HUES64 (cell line): ENCODE measurements around the gene SHANK3.
"Not testable (repeated sequence)": the region's sequence is repeated elsewhere in the genome, so short reads cannot be mapped to it uniquely, and the experiment has no call there.

Experiments used
- H3K27ac ChIP-seq: 2 replicates; pipeline ENCODE4 v1.7.0; 2013; ENCODE audit warnings: low read depth, low read length, inconsistent platforms
- H3K27me3 ChIP-seq: 2 replicates; pipeline ENCODE4 v1.6.1; 2013; ENCODE audit warnings: mild to moderate bottlenecking, low read length; ENCODE audit not compliant: insufficient read depth
- H3K36me3 ChIP-seq: 2 replicates; pipeline ENCODE4 v1.6.1; 2013; ENCODE audit warnings: mild to moderate bottlenecking, low read length; ENCODE audit not compliant: insufficient read depth
- H3K4me1 ChIP-seq: 2 replicates; pipeline ENCODE4 v1.6.1; 2013; ENCODE audit warnings: mild to moderate bottlenecking, low read length, moderate library complexity; ENCODE audit not compliant: insufficient read depth
- H3K4me3 ChIP-seq: 2 replicates; pipeline ENCODE4 v1.5.1; 2013; ENCODE audit warnings: mild to moderate bottlenecking, low read length, moderate library complexity
- H3K9ac ChIP-seq: 2 replicates; pipeline ENCODE4 v1.6.1; 2013; ENCODE audit warnings: mild to moderate bottlenecking, low read depth, low read length
- H3K9me3 ChIP-seq: 2 replicates; pipeline ENCODE4 v1.6.1; 2013; ENCODE audit warnings: low read depth, low read length; ENCODE audit not compliant: insufficient read depth
- WGBS: fragments of 150-250, 120-280 bp; methylation state at CpG from one replicate; pipeline ENCODE4 v1.1.7; 2013; ENCODE audit warnings: missing lambda C conversion rate; 5-methylcytosine and 5-hydroxymethylcytosine counted together

Gene SHANK3

GRCh38 chr22:50656122-50657070, 16.2 kb upstream of the SHANK3 start:
- Histone ChIP-seq H3K4me3 (no peak overlapping the region), H3K27ac (no peak overlapping the region), H3K27me3 (peaks cover 3% of the 10 kb centered on the region; the same call in 1 of the 2 replicates), H3K4me1 (no peaks in the 10 kb centered on the region), H3K9ac (no peak overlapping the region), H3K9me3 (peaks cover under 1% of the 10 kb centered on the region; the same call in 1 of the 2 replicates), H3K36me3 (no peaks in the 10 kb centered on the region)
- 75% methylated on average over 23 of the region's 23 CpGs for WGBS

- Histone ChIP-seq H3K27ac (no peak overlapping the region), H3K4me1 (no peaks in the 10 kb centered on the region), H3K4me3 (no peak overlapping the region), H3K36me3 (no peaks in the 10 kb centered on the region), H3K9me3 (no peaks in the 10 kb centered on the region), H3K9ac (no peak overlapping the region), H3K27me3 (peaks cover 3% of the 10 kb centered on the region; the same call in 1 of the 2 replicates)
- 90% methylated on average over 4 of the region's 4 CpGs for WGBS
Measured at GRCh38 chr22:50657925-50658324, 14.7 kb upstream of the SHANK3 start.

GRCh38 chr22:50659711-50660110, 12.9 kb upstream of the SHANK3 start:
- WGBS, result 94% methylated on average over 6 of the region's 7 CpGs
- not testable (repeated sequence) for H3K36me3 ChIP-seq, H3K27me3 ChIP-seq, H3K9ac ChIP-seq, H3K4me3 ChIP-seq, H3K4me1 ChIP-seq, H3K9me3 ChIP-seq, H3K27ac ChIP-seq

GRCh38 chr22:50660306-50660705, 12.3 kb upstream of the SHANK3 start:
- H3K9me3 ChIP-seq, result no peaks in the 10 kb centered on the region
- H3K27ac ChIP-seq, result no peak overlapping the region
- no peaks in the 10 kb centered on the region for H3K36me3 ChIP-seq
- H3K27me3 ChIP-seq, result peaks cover 3% of the 10 kb centered on the region; the same call in 1 of the 2 replicates
- no peak overlapping the region for H3K9ac ChIP-seq
- H3K4me3 ChIP-seq, result no peak overlapping the region
- no peaks in the 10 kb centered on the region for H3K4me1 ChIP-seq

- Histone ChIP-seq H3K27me3 (peaks cover 2% of the 10 kb centered on the region; the same call in 1 of the 2 replicates), H3K36me3 (no peaks in the 10 kb centered on the region)
- 92% methylated on average over 12 of the region's 12 CpGs for WGBS
Measured at GRCh38 chr22:50665212-50665611, 7.4 kb upstream of the SHANK3 start.

GRCh38 chr22:50665738-50666137, 6.9 kb upstream of the SHANK3 start:
- 87% methylated on average over 2 of the region's 2 CpGs for WGBS

More at GRCh38 chr22:50665212-50665611, 7.4 kb upstream of the SHANK3 start:
- Histone ChIP-seq H3K27ac (no peak overlapping the region), H3K4me3 (no peak overlapping the region), H3K4me1 (no peaks in the 10 kb centered on the region), H3K9ac (no peak overlapping the region), H3K9me3 (no peaks in the 10 kb centered on the region)

GRCh38 chr22:50670513-50670912, 2.1 kb upstream of the SHANK3 start:
- Histone ChIP-seq H3K27ac (no peak overlapping the region), H3K9me3 (no peaks in the 10 kb centered on the region), H3K4me1 (no peaks in the 10 kb centered on the region), H3K4me3 (no peak overlapping the region), H3K9ac (no peak overlapping the region), H3K27me3 (peaks cover 26% of the 10 kb centered on the region), H3K36me3 (no peaks in the 10 kb centered on the region)
- WGBS, result 79% methylated on average over 4 of the region's 4 CpGs

More at GRCh38 chr22:50665738-50666137, 6.9 kb upstream of the SHANK3 start:
- no peaks in the 10 kb centered on the region for H3K36me3 ChIP-seq
- no peaks in the 10 kb centered on the region for H3K9me3 ChIP-seq
- H3K4me3 ChIP-seq, result no peak overlapping the region
- H3K27me3 ChIP-seq, result peaks cover 2% of the 10 kb centered on the region; the same call in 1 of the 2 replicates
- no peak overlapping the region for H3K9ac ChIP-seq
- H3K4me1 ChIP-seq, result no peaks in the 10 kb centered on the region
- H3K27ac ChIP-seq, result no peak overlapping the region

GRCh38 chr22:50670914-50671538, 1.6 kb upstream of the SHANK3 start:
- no peak overlapping the region for H3K4me3 ChIP-seq
- H3K9ac ChIP-seq, result no peak overlapping the region
- whole genome bisulfite sequencing, result 73% methylated on average over 10 of the region's 10 CpGs
- H3K27me3 ChIP-seq, result peaks cover 32% of the 10 kb centered on the region
- H3K4me1 ChIP-seq, result no peaks in the 10 kb centered on the region
- no peak overlapping the region for H3K27ac ChIP-seq
- H3K9me3 ChIP-seq, result no peaks in the 10 kb centered on the region
- no peaks in the 10 kb centered on the region for H3K36me3 ChIP-seq

GRCh38 chr22:50671641-50672040, 982 bp upstream of the SHANK3 start:
- H3K27ac ChIP-seq, result no peak overlapping the region
- H3K4me1 ChIP-seq, result no peaks in the 10 kb centered on the region
- no peaks in the 10 kb centered on the region for H3K36me3 ChIP-seq
- WGBS, result 89% methylated on average over 11 of the region's 11 CpGs
- H3K27me3 ChIP-seq, result peaks cover 36% of the 10 kb centered on the region
- no peak overlapping the region for H3K4me3 ChIP-seq
- H3K9ac ChIP-seq, result no peak overlapping the region
- no peaks in the 10 kb centered on the region for H3K9me3 ChIP-seq

GRCh38 chr22:50672041-50672440, 582 bp upstream of the SHANK3 start:
- Histone ChIP-seq H3K9ac (no peak overlapping the region), H3K27ac (no peak overlapping the region), H3K9me3 (no peaks in the 10 kb centered on the region), H3K4me1 (no peaks in the 10 kb centered on the region), H3K36me3 (no peaks in the 10 kb centered on the region), H3K4me3 (no peak overlapping the region), H3K27me3 (peaks cover 34% of the 10 kb centered on the region)
- WGBS, result 91% methylated on average over 8 of the region's 8 CpGs
